WTC11 (cell line): ENCODE measurements around the gene BORCS8. TPM values are rescaled to one million over a fixed set of nuclear protein-coding genes. Genes with fewer than 3 reads are reported as not detected.

Experiments
- ATAC-seq: fragments of 200-7000 bp; cut with Tn5 transposase; 2 replicates; pipeline ENCODE4 v1.10.0; 2021; ENCODE audit warnings: mild to moderate bottlenecking, moderate library complexity
- CTCF ChIA-PET: fragments of 300-600 bp; sonication (Branson Sonifier 250); formaldehyde crosslinking; loops from one replicate; lab custom pipeline; 2021; ENCODE audit warnings: antibody characterized with exemption; lab: Charles Lee
- POLR2A ChIA-PET: fragments of 350-600 bp; sonication (Branson Sonifier 250); formaldehyde crosslinking; loops from one replicate; lab custom pipeline; 2021; ENCODE audit warnings: antibody characterized with exemption; lab: Charles Lee
- DNase-seq: peaks from one replicate; pipeline ENCODE4 v3.0.0; 2021; ENCODE audit warnings: low spot score
- H3K27ac Mint-ChIP-seq: 2 replicates; pipeline ENCODE4 v1.8.0; 2021; ENCODE audit warnings: mixed read lengths
- H3K27me3 Mint-ChIP-seq: 2 replicates; pipeline ENCODE4 v1.8.0; 2021; ENCODE audit warnings: low read depth, mild to moderate bottlenecking, moderate library complexity, mixed read lengths
- H3K36me3 Mint-ChIP-seq: 2 replicates; pipeline ENCODE4 v1.8.0; 2021; ENCODE audit warnings: mixed read lengths
- H3K4me1 Mint-ChIP-seq: 2 replicates; pipeline ENCODE4 v1.8.0; 2022; ENCODE audit warnings: mixed read lengths
- H3K4me3 Mint-ChIP-seq: 2 replicates; pipeline ENCODE4 v1.8.0; 2021; ENCODE audit warnings: mild to moderate bottlenecking, moderate library complexity, mixed read lengths
- H3K9me3 Mint-ChIP-seq: 2 replicates; pipeline ENCODE4 v1.8.0; 2021; ENCODE audit warnings: mixed read lengths
- ATF6 ChIP-seq: sonication (generic); formaldehyde crosslinking; IDR thresholded peaks from 2 replicates; pipeline ENCODE4 v1.8.1; 2023; ENCODE audit warnings: mild to moderate bottlenecking, missing genetic modification reagents
- CDX4 ChIP-seq: fragments of 250-450 bp; sonication (Bioruptor Pico); IDR thresholded peaks from 2 replicates; pipeline ENCODE4 v1.9.0; 2021; ENCODE audit warnings: moderate library complexity, mild to moderate bottlenecking, inconsistent platforms, borderline replicate concordance
- E2F1 ChIP-seq: sonication (generic); formaldehyde crosslinking; IDR thresholded peaks from 2 replicates; pipeline ENCODE4 v1.8.0; 2022; ENCODE audit warnings: mild to moderate bottlenecking, missing genetic modification reagents
- FOXP1 ChIP-seq: sonication (generic); formaldehyde crosslinking; IDR thresholded peaks from 2 replicates; pipeline ENCODE4 v1.8.0; 2022; ENCODE audit warnings: missing genetic modification reagents, mild to moderate bottlenecking, moderate library complexity, borderline replicate concordance
- GABPB1 ChIP-seq: sonication (generic); formaldehyde crosslinking; IDR thresholded peaks from 2 replicates; pipeline ENCODE4 v1.8.1; 2023; ENCODE audit warnings: mild to moderate bottlenecking, missing genetic modification reagents
- HMGA2 ChIP-seq: fragments of 250-450 bp; sonication (Bioruptor Pico); IDR thresholded peaks from 2 replicates; pipeline ENCODE4 v1.4.0; 2021; ENCODE audit warnings: mild to moderate bottlenecking, moderate library complexity
- JAZF1 ChIP-seq: fragments of 250-450 bp; sonication (Bioruptor Pico); IDR thresholded peaks from 2 replicates; pipeline ENCODE4 v1.9.0; 2021; ENCODE audit warnings: moderate library complexity, mild to moderate bottlenecking, inconsistent platforms
- MAX ChIP-seq: sonication (generic); formaldehyde crosslinking; IDR thresholded peaks from 2 replicates; pipeline ENCODE4 v1.8.0; 2022; ENCODE audit warnings: mild to moderate bottlenecking, missing genetic modification reagents
- MLX ChIP-seq: sonication (generic); formaldehyde crosslinking; IDR thresholded peaks from 2 replicates; pipeline ENCODE4 v1.8.1; 2023; ENCODE audit warnings: mild to moderate bottlenecking, missing genetic modification reagents, moderate library complexity
- MXD4 ChIP-seq: fragments of 250-450 bp; sonication (Bioruptor Pico); IDR thresholded peaks from 2 replicates; pipeline ENCODE4 v1.8.0; 2021; ENCODE audit warnings: mild to moderate bottlenecking, moderate library complexity, borderline replicate concordance
- MYBL2 ChIP-seq: sonication (generic); formaldehyde crosslinking; IDR thresholded peaks from 2 replicates; pipeline ENCODE4 v1.8.1; 2023; ENCODE audit warnings: mild to moderate bottlenecking, moderate library complexity, missing genetic modification reagents
- NR2C2 ChIP-seq: sonication (generic); formaldehyde crosslinking; IDR thresholded peaks from 2 replicates; pipeline ENCODE4 v1.8.0; 2022; ENCODE audit warnings: mild to moderate bottlenecking, missing genetic modification reagents
- PRDM15 ChIP-seq: sonication (generic); formaldehyde crosslinking; IDR thresholded peaks from 2 replicates; pipeline ENCODE4 v1.8.0; 2022; ENCODE audit warnings: missing genetic modification reagents
- PRRX2 ChIP-seq: fragments of 250-450 bp; sonication (Bioruptor Pico); IDR thresholded peaks from 2 replicates; pipeline ENCODE4 v1.8.0; 2021; ENCODE audit warnings: mild to moderate bottlenecking
- RORB ChIP-seq: fragments of 250-450 bp; sonication (Bioruptor Pico); IDR thresholded peaks from 2 replicates; pipeline ENCODE4 v1.9.0; 2021; ENCODE audit warnings: mild to moderate bottlenecking
- SMAD4 ChIP-seq: sonication (generic); formaldehyde crosslinking; IDR thresholded peaks from 2 replicates; pipeline ENCODE4 v1.8.0; 2022; ENCODE audit warnings: mild to moderate bottlenecking, missing genetic modification reagents
- SP1 ChIP-seq: sonication (generic); formaldehyde crosslinking; conservative IDR thresholded peaks from 2 replicates; pipeline ENCODE4 v1.8.1; 2022; ENCODE audit warnings: missing genetic modification reagents
- TEAD4 ChIP-seq: sonication (generic); formaldehyde crosslinking; IDR thresholded peaks from 2 replicates; pipeline ENCODE4 v1.8.0; 2022; ENCODE audit warnings: mild to moderate bottlenecking, missing genetic modification reagents
- TP53 ChIP-seq: sonication (generic); formaldehyde crosslinking; IDR thresholded peaks from 2 replicates; pipeline ENCODE4 v1.8.1; 2023; ENCODE audit warnings: mild to moderate bottlenecking, missing genetic modification reagents
- ZNF121 ChIP-seq: sonication (generic); formaldehyde crosslinking; IDR thresholded peaks from 2 replicates; pipeline ENCODE4 v1.8.0; 2023; ENCODE audit warnings: missing genetic modification reagents
- ZNF219 ChIP-seq: sonication (generic); formaldehyde crosslinking; IDR thresholded peaks from 2 replicates; pipeline ENCODE4 v1.8.0; 2023; ENCODE audit warnings: missing genetic modification reagents, mild to moderate bottlenecking, borderline replicate concordance
- ZNF263 ChIP-seq: sonication (generic); formaldehyde crosslinking; IDR thresholded peaks from 2 replicates; pipeline ENCODE4 v1.8.1; 2022; ENCODE audit warnings: low read depth, mild to moderate bottlenecking, moderate library complexity, missing genetic modification reagents
- ZNF416 ChIP-seq: fragments of 250-450 bp; sonication (Bioruptor Pico); IDR thresholded peaks from 2 replicates; pipeline ENCODE4 v1.9.0; 2021; ENCODE audit warnings: mild to moderate bottlenecking, inconsistent platforms
- ZNF671 ChIP-seq: fragments of 250-450 bp; sonication (Bioruptor Pico); IDR thresholded peaks from 2 replicates; pipeline ENCODE4 v1.8.0; 2021; ENCODE audit warnings: mild to moderate bottlenecking
- total RNA-seq: library from RNA; stranded (reverse); gene quantifications from 3 replicates; pipeline ENCODE4 v1.2.3, GENCODE V29; 2021

Gene BORCS8
- total RNA-seq, 1 experiment from 2014 or later, result 20.9 TPM

- TF ChIP-seq SP1 (peak; percentile 87), CDX4 (CRISPR knock-in tag) (no peak), MAX (CRISPR knock-in tag) (peak; percentile 51; the same call in 1 of the 2 replicates), SMAD4 (CRISPR knock-in tag) (no peak), FOXP1 (no peak)
- TF ChIP-seq, all 79 proteins: peak for 5
Observed at GRCh38 chr19:19134687-19135158, 57.2 kb downstream of the BORCS8 start (continued).

GRCh38 chr19:19133985-19134384 lies 58.0 kb downstream of the BORCS8 start:
- ChIA-PET POLR2A (no interaction called here), CTCF (interaction anchor here (1.3 to 1.8 kb wide), 4 partner anchors 14 to 71 kb away, joined by 3 to 8 read pairs (median 4); no protein-coding TSS in a partner anchor)
- Mint-ChIP-seq H3K36me3 (peaks cover 27% of the 10 kb centered on the region), H3K4me1 (peaks cover 18% of the 10 kb centered on the region), H3K4me3 (no peak overlapping the region), H3K27me3 (peaks cover 19% of the 10 kb centered on the region), H3K9me3 (peaks cover 12% of the 10 kb centered on the region), H3K27ac (no peak overlapping the region)
- TF ChIP-seq MYBL2 (no peak), ZNF121 (CRISPR knock-in tag) (no peak)
- DNase-seq, result no peak
- ATAC-seq, result no peak

- Mint-ChIP-seq H3K36me3 (peaks cover 28% of the 10 kb centered on the region), H3K4me3 (no peak overlapping the region), H3K27me3 (peaks cover 15% of the 10 kb centered on the region)
- no peak for TF ChIP-seq JAZF1 (CRISPR knock-in tag)
- no peak for TF ChIP-seq ZNF671 (CRISPR knock-in tag)
- no peak for TF ChIP-seq PRRX2
- TF ChIP-seq TP53 (CRISPR knock-in tag), result no peak
- no peak for TF ChIP-seq RORB (CRISPR knock-in tag)
- TF ChIP-seq TEAD4 (CRISPR knock-in tag), result no peak
- TF ChIP-seq ZNF416, result no peak
- no peak for TF ChIP-seq ATF6 (CRISPR knock-in tag)
- no peak for TF ChIP-seq GABPB1 (CRISPR knock-in tag)
- TF ChIP-seq, all 79 proteins: peak for 0
- ATAC-seq, result no peak
- peaks cover 9% of the 10 kb centered on the region for H3K9me3 Mint-ChIP-seq
- peaks cover 15% of the 10 kb centered on the region for H3K4me1 Mint-ChIP-seq
- no peak for DNase-seq
- ChIA-PET CTCF (no interaction called here), POLR2A (no interaction called here)
- H3K27ac Mint-ChIP-seq, result no peak overlapping the region
Observed at GRCh38 chr19:19132912-19133311, 59.0 kb downstream of the BORCS8 start.

- DNase-seq, result no peak
- no peak overlapping the region for H3K27ac Mint-ChIP-seq
- H3K4me1 Mint-ChIP-seq, result peaks cover 6% of the 10 kb centered on the region
- peaks cover 30% of the 10 kb centered on the region for H3K36me3 Mint-ChIP-seq
- POLR2A ChIA-PET, result no interaction called here
- H3K9me3 Mint-ChIP-seq, result peaks cover 9% of the 10 kb centered on the region
- no peak overlapping the region for H3K4me3 Mint-ChIP-seq
- CTCF ChIA-PET, result no interaction called here
- no peak for ATAC-seq
- H3K27me3 Mint-ChIP-seq, result peaks cover 6% of the 10 kb centered on the region
- TF ChIP-seq PRDM15 (CRISPR knock-in tag) (no peak), HMGA2 (CRISPR knock-in tag) (no peak), ZNF219 (CRISPR knock-in tag) (no peak), NR2C2 (no peak), CDX4 (CRISPR knock-in tag) (no peak), MYBL2 (no peak), MLX (CRISPR knock-in tag) (no peak), E2F1 (CRISPR knock-in tag) (no peak), ZNF263 (no peak), MXD4 (CRISPR knock-in tag) (no peak)
Observed at GRCh38 chr19:19131989-19132388, 60.0 kb downstream of the BORCS8 start.
